Measurements from ENCODE around the gene PPP2R5C.

The PPP2R5C gene

DNA sequence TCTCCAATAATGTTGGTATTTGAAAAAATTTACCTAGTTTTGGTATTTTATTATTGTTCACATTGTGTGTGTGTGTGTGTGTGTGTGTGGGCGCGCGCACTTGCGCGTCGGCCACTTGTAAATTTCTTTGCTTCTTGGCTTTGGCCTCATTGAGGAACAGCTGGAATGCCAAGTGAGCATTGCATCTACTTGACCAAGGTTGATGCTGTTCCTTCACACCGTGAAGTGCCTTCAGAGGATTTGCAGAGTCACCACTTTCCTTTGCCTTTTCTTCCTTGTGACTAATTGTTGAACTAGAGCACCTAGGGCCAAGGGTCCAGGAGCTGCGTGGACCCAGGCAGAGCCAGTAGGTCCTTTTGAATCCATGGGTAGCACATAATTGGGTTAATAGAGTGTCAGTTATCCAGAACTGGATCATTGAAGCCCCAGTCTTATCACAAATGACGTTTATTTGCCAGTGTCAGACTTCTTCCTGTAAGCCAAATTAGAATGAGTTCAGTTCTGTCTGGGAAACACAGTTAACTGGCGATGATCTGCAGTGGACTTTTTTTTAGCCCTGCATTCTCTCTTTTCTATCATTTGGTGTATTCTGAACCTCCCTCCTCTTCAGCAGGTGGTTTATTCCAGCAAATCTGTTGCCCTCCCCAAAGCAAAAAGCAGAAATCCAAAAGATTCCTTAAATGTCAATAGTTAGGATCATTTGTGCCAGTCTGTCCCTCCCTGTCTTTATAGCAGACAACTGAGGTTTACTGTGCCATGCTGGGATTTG is 2.6 kb downstream of the PPP2R5C start:
- H3K4me3 ChIP-seq (replicated peaks in 1 of 2; ENCODE audit: low read depth in 2 of 2, low read length in 2 of 2) = no peak overlapping the region
- DNase-seq (ENCODE audit: low read depth in 2 of 2) = no peak
- TF ChIP-seq, protein P1, sequence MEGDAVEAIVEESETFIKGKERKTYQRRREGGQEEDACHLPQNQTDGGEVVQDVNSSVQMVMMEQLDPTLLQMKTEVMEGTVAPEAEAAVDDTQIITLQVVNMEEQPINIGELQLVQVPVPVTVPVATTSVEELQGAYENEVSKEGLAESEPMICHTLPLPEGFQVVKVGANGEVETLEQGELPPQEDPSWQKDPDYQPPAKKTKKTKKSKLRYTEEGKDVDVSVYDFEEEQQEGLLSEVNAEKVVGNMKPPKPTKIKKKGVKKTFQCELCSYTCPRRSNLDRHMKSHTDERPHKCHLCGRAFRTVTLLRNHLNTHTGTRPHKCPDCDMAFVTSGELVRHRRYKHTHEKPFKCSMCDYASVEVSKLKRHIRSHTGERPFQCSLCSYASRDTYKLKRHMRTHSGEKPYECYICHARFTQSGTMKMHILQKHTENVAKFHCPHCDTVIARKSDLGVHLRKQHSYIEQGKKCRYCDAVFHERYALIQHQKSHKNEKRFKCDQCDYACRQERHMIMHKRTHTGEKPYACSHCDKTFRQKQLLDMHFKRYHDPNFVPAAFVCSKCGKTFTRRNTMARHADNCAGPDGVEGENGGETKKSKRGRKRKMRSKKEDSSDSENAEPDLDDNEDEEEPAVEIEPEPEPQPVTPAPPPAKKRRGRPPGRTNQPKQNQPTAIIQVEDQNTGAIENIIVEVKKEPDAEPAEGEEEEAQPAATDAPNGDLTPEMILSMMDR (IDR thresholded peaks at IDR 0.05; ENCODE audit: low read depth, low read length) = no peak

DNA sequence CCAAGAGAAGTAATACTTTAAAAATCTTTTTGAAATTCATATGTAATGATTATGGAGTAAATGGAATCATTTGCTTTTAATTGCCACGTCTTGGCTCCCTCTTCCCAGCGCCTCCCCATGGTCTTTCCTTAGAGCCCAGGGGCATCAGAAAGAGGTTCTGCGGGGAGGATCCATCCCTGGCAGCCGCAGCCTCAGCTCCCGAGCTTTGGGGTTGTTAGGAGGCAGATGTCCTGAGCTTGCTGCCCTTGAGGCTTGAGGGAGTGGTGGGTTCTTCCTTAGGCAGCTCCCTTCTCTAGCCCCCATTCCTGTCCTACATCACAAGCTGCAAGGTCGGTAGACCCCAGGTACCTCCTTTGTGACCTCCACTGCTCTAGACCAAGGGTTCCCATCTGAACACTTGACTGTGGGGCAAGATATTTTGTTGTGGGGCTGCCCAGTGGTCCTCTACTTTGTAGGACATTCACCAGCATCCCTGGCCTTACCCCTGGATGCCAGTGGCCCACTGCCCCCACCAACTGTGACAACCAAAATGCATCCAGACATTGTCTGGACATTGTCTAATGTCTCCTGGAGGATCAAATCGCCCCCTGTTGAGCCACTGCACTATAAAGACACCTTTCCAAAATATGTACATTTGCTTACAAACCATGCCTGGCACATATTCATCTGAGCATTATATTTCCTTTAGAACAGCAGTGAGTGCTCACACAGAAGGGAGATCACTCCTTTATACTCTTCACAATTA is 6.3 kb downstream of the PPP2R5C start:
- TF ChIP-seq, protein P1 (IDR thresholded peaks at IDR 0.05; ENCODE audit: low read depth, low read length) = no peak
- H3K4me3 ChIP-seq (replicated peaks in 1 of 2; ENCODE audit: low read depth in 2 of 2, low read length in 2 of 2) = no peak overlapping the region
- no peak for DNase-seq (ENCODE audit: low read depth in 2 of 2)

DNA sequence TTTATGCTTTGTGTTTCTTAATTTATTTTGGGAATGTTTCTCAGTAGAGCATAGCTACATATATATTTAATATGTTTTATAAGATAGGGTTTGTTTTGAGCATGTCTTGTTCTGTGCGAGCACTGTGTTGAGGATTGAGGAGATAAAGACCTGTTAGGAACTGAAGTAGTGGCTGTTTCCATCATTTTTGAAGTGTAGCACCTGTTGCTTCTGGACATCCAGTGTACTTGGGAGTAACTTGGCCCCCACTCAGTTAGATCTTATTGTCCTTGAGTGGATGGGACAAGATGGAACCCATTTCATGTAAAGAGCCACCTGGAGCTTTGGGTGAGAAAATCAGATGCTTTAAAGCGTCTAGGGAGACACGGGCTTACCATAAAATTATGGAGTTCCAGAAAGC is 8.7 kb downstream of the PPP2R5C start:
- no peak overlapping the region for H3K4me3 ChIP-seq (replicated peaks in 1 of 2; ENCODE audit: low read depth in 2 of 2, low read length in 2 of 2)
- no peak for DNase-seq (ENCODE audit: low read depth in 2 of 2)
- TF ChIP-seq, protein P1 (IDR thresholded peaks at IDR 0.05; ENCODE audit: low read depth, low read length) = no peak

DNA sequence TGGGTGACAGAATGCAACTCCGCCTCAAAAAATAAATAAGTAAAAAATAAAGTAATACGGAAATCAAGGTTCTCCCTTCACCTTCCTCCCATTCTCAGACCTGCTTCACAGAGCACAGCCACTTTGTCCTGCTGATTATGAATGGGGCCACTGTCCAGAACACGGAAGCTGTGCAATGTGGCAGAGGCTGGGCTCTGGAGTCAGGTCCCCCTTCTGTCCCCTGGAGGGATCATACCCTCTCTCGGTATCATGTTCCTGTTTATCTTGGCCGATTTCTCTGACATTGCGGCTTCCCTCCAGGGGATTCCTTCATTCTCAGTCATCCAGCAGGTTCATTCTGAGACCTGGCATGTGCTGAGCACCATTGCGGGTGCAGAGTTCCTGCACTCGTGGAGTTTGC is 11.3 kb downstream of the PPP2R5C start:
- TF ChIP-seq, protein P1 (IDR thresholded peaks at IDR 0.05; ENCODE audit: low read depth, low read length) = no peak
- no peak overlapping the region for H3K4me3 ChIP-seq (replicated peaks in 1 of 2; ENCODE audit: low read depth in 2 of 2, low read length in 2 of 2)
- no peak for DNase-seq (ENCODE audit: low read depth in 2 of 2)

DNA sequence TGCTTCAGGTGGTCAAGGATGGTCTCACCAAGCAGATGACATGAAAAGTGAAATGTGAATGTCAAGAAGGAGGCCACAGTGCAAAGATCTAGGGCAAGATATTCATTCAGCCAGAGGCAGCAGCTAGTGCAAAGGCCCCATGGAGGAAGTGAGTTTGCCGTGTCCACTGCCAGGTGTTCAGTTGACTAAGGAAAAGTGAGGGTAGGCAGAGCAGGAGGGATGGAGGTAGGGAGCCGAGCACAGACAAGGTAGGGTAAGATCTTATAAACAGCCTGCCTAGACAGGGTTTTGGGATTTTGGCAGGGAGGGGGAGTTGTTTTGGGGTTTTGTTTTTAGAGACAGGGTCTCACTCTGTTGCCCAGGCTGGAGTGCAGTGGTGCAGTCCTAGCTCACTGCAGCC is 11.9 kb downstream of the PPP2R5C start:
- H3K4me3 ChIP-seq (replicated peaks in 1 of 2; ENCODE audit: low read depth in 2 of 2, low read length in 2 of 2) = no peak overlapping the region
- DNase-seq (ENCODE audit: low read depth in 2 of 2) = no peak
- TF ChIP-seq, protein P1 (IDR thresholded peaks at IDR 0.05; ENCODE audit: low read depth, low read length) = no peak

DNA sequence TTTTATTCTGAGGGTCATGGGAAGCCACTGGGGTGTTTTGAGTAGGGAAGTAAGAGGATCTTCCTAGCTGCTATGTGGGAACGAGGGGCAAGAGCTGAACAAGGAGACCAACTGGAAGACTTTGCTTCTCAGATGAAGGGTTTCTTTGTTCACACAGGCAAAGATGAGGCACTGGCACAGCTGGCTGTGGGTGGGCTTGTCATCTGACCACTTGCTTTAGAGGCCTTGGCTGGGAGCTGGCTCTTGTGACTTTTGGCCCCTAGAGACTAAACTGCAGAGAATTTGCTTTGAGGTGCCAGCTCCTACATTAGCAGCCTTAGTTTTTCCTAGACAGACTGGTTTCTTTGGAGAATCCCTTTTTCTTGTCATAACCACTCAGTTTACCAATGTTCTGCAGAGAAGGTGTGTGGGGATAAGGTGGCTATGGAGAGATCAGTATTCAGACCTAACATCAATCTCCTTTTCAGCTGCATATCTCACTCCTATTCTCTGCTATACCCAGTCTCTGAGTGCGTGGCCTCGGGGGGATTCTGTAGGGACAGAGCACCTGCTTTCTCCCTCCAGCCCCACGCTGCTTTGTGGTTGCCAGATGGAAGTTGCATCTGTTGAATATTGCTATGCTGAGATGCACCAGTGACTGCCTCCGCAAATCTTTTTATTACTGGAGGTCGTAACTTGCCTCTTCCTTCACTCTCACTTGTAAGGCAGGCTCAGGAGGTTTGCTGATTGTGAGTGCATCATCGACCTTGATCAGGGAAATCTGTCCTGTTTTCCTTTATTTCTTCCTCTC is 12.7 kb downstream of the PPP2R5C start:
- no peak for DNase-seq (ENCODE audit: low read depth in 2 of 2)
- TF ChIP-seq, protein P1 (IDR thresholded peaks at IDR 0.05; ENCODE audit: low read depth, low read length) = no peak
- no peak overlapping the region for H3K4me3 ChIP-seq (replicated peaks in 1 of 2; ENCODE audit: low read depth in 2 of 2, low read length in 2 of 2)

Data from cardiac fibroblast (primary cell).